Suprapubic skin (tissue), 4 donors: ENCODE data around the gene ATG2B. TPM values are rescaled to one million over a fixed set of nuclear protein-coding genes. Genes with fewer than 3 reads are reported as not detected.
"Not testable (repeated sequence)": the region's sequence is repeated elsewhere in the genome, so short reads cannot be mapped to it uniquely, and the experiment has no call there.

ENCODE experiments used
- DNase-seq, 2 donors: peaks; one replicate each; pipeline ENCODE4 v3.0.0-alpha.2; 2019; ENCODE audit warnings: low spot score in 2 of 2
- H3K27ac ChIP-seq: fragments of 200-600 bp; sonication (generic); one replicate; pipeline ENCODE4 v1.5.1; 2019
- H3K27me3 ChIP-seq: fragments of 200-600 bp; sonication (generic); one replicate; pipeline ENCODE4 v1.5.1; 2019
- H3K36me3 ChIP-seq: fragments of 200-600 bp; sonication (generic); one replicate; pipeline ENCODE4 v1.5.1; 2019
- H3K4me1 ChIP-seq: fragments of 200-600 bp; sonication (generic); one replicate; pipeline ENCODE4 v1.5.1; 2019
- H3K4me3 ChIP-seq: fragments of 200-600 bp; sonication (generic); one replicate; pipeline ENCODE4 v1.5.1; 2019; ENCODE audit warnings: mild to moderate bottlenecking
- H3K9me3 ChIP-seq: fragments of 200-600 bp; sonication (generic); one replicate; pipeline ENCODE4 v1.5.1; 2019
- EP300 ChIP-seq: sonication (generic); formaldehyde crosslinking; IDR thresholded peaks from one replicate; pipeline ENCODE4 v1.6.1; 2017; ENCODE audit warnings: antibody characterized with exemption
- POLR2A ChIP-seq, 2 donors: fragments of 450-650 bp; IDR thresholded peaks; one replicate each; pipeline ENCODE4 v1.6.1; 2017; ENCODE audit warnings: antibody characterized with exemption in 2 of 2, mild to moderate bottlenecking in 2 of 2, moderate library complexity in 2 of 2
- POLR2AphosphoS5 ChIP-seq, 3 donors: sonication (generic); formaldehyde crosslinking; IDR thresholded peaks; one replicate each; pipeline ENCODE4 v1.6.1; 2017; ENCODE audit warnings: antibody characterized with exemption in 3 of 3
- WGBS: methylation state at CpG from one replicate; pipeline ENCODE4 v1.1.5; 2018; 5-methylcytosine and 5-hydroxymethylcytosine counted together
- total RNA-seq, 4 donors: library from RNA; depleted of rRNA; stranded (reverse); fragments of >200 nt; gene quantifications; one replicate each; pipeline ENCODE4 v1.1.0, GENCODE V29; 2016
- TF ChIP-seq, protein P1 (sequence below), 2 donors: fragments of 200-600 bp in 1 of 2; fragments of 450-650 bp in 1 of 2; sonication (generic) in 1 of 2; IDR thresholded peaks; one replicate each; pipeline ENCODE4 v1.5.1; 2016 to 2019; ENCODE audit warnings: antibody characterized with exemption in 2 of 2, mild to moderate bottlenecking in 1 of 2, moderate library complexity in 1 of 2

The ATG2B gene
- total RNA-seq, 4 donors from 2014 or later, result 24.6 to 103 (median 42.8) TPM

DNA sequence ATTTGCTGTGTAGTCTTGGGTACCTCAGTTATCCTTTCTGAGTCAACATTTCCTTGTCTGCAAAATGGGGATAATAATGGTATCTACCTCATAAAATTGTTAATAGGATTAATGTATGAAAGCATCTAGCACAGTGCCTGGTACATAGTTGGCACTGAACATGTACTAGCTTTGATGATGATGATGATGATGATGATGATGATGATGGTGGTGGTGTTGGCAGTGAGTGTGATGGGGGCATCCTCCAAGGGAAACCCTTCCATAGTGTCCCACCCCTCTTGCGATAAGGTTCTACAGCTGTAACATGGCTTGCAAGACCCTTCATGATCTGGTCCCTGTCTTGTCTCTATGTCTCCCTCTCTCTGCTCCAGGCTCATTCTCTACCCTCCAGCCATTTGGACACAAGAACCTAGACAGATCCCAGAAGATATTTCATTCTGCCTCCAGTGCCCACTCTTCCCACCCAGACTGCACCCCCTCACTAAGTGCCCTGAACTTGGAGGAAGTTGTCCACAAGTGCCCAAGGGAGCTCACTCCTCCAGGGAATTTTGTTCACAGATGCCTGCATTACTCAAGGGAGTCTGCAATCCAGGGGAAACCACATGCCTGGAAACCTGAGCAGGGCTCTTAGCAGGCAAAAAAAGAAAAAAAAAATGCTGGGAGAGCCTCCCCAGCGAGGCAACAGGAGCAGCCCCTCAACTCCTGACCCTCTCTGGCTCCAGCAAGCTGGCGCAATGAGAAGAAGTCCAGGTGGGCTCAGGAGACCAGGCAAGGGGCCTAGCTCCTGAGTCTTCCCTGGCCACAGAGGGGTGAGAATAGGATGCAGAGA, 117.2 kb downstream of the ATG2B start:
- Histone ChIP-seq H3K4me1 (no peaks in the 10 kb centered on the region), H3K9me3 (no peaks in the 10 kb centered on the region), H3K27me3 (no peaks in the 10 kb centered on the region), H3K36me3 (no peaks in the 10 kb centered on the region), H3K27ac (no peak overlapping the region), H3K4me3 (no peak overlapping the region)
- no peak for DNase-seq
- 90% methylated on average over 3 of the region's 3 CpGs for WGBS
- TF ChIP-seq POLR2AphosphoS5 (IDR thresholded peaks at IDR 0.05) (no peak), EP300 (no peak), POLR2A (IDR thresholded peaks at IDR 0.05) (no peak)
- TF ChIP-seq, protein P1, sequence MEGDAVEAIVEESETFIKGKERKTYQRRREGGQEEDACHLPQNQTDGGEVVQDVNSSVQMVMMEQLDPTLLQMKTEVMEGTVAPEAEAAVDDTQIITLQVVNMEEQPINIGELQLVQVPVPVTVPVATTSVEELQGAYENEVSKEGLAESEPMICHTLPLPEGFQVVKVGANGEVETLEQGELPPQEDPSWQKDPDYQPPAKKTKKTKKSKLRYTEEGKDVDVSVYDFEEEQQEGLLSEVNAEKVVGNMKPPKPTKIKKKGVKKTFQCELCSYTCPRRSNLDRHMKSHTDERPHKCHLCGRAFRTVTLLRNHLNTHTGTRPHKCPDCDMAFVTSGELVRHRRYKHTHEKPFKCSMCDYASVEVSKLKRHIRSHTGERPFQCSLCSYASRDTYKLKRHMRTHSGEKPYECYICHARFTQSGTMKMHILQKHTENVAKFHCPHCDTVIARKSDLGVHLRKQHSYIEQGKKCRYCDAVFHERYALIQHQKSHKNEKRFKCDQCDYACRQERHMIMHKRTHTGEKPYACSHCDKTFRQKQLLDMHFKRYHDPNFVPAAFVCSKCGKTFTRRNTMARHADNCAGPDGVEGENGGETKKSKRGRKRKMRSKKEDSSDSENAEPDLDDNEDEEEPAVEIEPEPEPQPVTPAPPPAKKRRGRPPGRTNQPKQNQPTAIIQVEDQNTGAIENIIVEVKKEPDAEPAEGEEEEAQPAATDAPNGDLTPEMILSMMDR (IDR thresholded peaks at IDR 0.05), result no peak

DNA sequence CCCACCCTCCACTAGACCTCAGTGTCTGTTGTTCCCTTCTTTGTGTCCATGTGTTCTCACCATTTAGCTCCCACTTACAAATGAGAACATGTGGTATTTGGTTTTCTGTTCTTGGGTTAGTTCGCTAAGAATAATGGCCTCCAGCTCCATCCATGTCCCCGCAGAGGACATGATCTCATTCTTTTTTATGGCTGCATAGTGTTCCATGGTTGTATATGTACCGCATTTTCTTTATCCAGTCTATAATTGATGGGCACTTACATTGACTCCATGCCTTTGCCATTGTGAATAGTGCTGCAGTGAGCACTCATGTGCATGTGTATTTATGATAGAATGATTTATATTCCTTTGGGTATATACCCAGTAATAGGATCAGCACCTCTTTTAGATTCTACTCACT, 118.1 kb downstream of the ATG2B start:
- H3K27me3 ChIP-seq, H3K4me3 ChIP-seq, H3K4me1 ChIP-seq, H3K36me3 ChIP-seq, DNase-seq, H3K27ac ChIP-seq, H3K9me3 ChIP-seq: not testable (repeated sequence)
- 96% methylated on average over 3 of the region's 3 CpGs for WGBS

DNA sequence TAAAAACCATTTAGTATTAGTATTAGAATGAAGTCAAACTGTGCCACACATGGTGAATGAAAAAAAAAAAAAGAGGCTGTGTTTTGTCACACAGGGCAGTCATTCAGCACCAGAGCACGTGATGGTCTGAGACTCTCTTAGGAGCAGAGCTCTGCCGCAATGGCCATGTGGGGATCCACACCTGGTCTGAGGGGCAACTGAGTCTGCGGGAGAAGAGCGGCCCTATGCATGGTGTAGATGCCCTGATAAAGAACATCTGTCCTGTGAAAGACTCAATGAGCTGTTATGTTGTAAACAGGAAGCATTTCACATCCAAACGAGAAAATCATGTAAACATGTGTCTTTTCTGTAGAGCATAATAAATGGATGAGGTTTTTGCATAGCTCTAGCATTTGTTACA, 119.4 kb downstream of the ATG2B start:
- Histone ChIP-seq H3K4me1 (no peaks in the 10 kb centered on the region), H3K27me3 (no peaks in the 10 kb centered on the region), H3K27ac (no peak overlapping the region), H3K4me3 (no peak overlapping the region), H3K9me3 (no peaks in the 10 kb centered on the region), H3K36me3 (peaks cover 7% of the 10 kb centered on the region)
- DNase-seq, result no peak
- WGBS, result 52% methylated on average over 5 of the region's 5 CpGs
- TF ChIP-seq EP300 (no peak), POLR2A (IDR thresholded peaks at IDR 0.05) (no peak), POLR2AphosphoS5 (IDR thresholded peaks at IDR 0.05) (no peak)
- TF ChIP-seq, protein P1 (IDR thresholded peaks at IDR 0.05), result no peak

DNA sequence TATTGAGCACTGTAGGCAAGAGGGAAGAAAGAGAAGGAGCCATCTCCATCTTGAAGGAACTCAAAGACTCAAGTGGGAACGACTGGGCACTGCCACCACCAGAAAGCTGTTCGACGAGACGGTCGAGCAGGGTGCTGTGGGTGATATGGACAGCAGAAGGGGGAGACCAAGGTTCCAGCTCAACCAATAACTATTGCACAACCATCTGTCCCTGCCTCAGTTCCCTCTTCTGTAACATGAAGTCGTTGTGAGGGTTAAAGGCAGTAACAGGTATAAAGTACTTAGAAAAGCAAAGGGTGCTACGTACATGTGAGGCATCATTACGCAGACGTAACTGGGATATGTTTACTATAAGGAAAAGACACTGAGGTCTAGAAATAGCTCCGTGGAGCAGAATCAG, 121.0 kb downstream of the ATG2B start:
- H3K9me3 ChIP-seq, result no peaks in the 10 kb centered on the region
- no peak for DNase-seq
- WGBS, result 96% methylated on average over 10 of the region's 10 CpGs
- peaks cover 15% of the 10 kb centered on the region for H3K36me3 ChIP-seq
- no peak overlapping the region for H3K27ac ChIP-seq
- no peak for TF ChIP-seq EP300
- TF ChIP-seq POLR2AphosphoS5 (IDR thresholded peaks at IDR 0.05), result no peak
- TF ChIP-seq POLR2A (IDR thresholded peaks at IDR 0.05), result no peak
- TF ChIP-seq, protein P1 (IDR thresholded peaks at IDR 0.05), result no peak
- no peaks in the 10 kb centered on the region for H3K4me1 ChIP-seq
- no peak overlapping the region for H3K4me3 ChIP-seq
- no peaks in the 10 kb centered on the region for H3K27me3 ChIP-seq

DNA sequence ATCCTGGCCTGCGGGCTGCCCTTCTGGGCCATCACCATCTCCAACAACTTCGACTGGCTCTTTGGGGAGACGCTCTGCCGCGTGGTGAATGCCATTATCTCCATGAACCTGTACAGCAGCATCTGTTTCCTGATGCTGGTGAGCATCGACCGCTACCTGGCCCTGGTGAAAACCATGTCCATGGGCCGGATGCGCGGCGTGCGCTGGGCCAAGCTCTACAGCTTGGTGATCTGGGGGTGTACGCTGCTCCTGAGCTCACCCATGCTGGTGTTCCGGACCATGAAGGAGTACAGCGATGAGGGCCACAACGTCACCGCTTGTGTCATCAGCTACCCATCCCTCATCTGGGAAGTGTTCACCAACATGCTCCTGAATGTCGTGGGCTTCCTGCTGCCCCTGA, 122.5 kb downstream of the ATG2B start:
- WGBS, result 100% methylated on average over 5 of the region's 18 CpGs
- Histone ChIP-seq H3K27ac (no peak overlapping the region), H3K4me3 (no peak overlapping the region), H3K4me1 (no peaks in the 10 kb centered on the region), H3K27me3 (no peaks in the 10 kb centered on the region), H3K9me3 (no peaks in the 10 kb centered on the region), H3K36me3 (peaks cover 15% of the 10 kb centered on the region)
- no peak for DNase-seq
- TF ChIP-seq, protein P1 (IDR thresholded peaks at IDR 0.05), result no peak
- TF ChIP-seq POLR2A (IDR thresholded peaks at IDR 0.05) (no peak), EP300 (no peak), POLR2AphosphoS5 (IDR thresholded peaks at IDR 0.05) (no peak)
